ENCODE results near the gene CIPC. TPM values are rescaled to one million over a fixed set of nuclear protein-coding genes. Genes with fewer than 3 reads are reported as not detected.

CIPC gene
- total and polyA plus RNA-seq, 7 donors, result 14.8 to 96.1 (median 59.7) TPM

- peak overlapping the region in 1 of 4 donors; percentile 17 for H3K27ac ChIP-seq
- intact Hi-C loops (cut with DNase I), result no loop called here
- 75 to 92% methylated on average over 5 of the region's 5 CpGs for WGBS, 2 donors
- no peak overlapping the region for H3K4me3 ChIP-seq
- peaks cover 0 to 5% (median 0%) of the 10 kb centered on the region in 4 donors for H3K9me3 ChIP-seq
- no peaks in the 10 kb centered on the region for H3K36me3 ChIP-seq
- peaks cover 0 to 28% (median 25%) of the 10 kb centered on the region in 4 donors for H3K4me1 ChIP-seq
- H3K27me3 ChIP-seq, result no peaks in the 10 kb centered on the region
- TF ChIP-seq POLR2AphosphoS5 (IDR thresholded peaks at IDR 0.05), result no peak
- no peak for TF ChIP-seq EP300 (IDR thresholded peaks at IDR 0.05)
- TF ChIP-seq CTCF (IDR thresholded peaks at IDR 0.05), result no peak
- no peak for TF ChIP-seq POLR2A (IDR thresholded peaks at IDR 0.05)
- no peak for DNase-seq
Measured at GRCh38 chr14:77055306-77055705, 42.8 kb upstream of the CIPC start.

DNA sequence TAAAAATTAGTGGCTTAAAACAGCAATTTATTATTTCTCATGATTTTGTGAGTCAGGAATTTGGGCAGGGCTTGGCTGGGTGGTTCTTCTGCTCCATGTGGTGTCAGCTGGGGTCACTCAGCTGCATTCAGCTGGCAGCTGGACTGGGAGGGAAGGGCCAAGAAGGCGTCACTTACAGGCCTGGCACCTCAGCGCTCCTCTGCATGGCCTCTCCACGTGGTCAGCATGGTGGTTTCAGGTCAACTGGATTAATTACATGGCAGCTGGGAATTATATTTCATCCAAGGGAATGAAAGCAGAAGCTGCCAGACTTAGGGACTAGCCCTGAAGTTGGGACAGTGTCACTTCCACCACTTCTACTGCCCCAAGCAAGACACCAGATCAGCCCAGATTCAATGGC lies 42.1 kb upstream of the CIPC start:
- WGBS, 2 donors, result 89 to 90% methylated on average over 3 of the region's 3 CpGs
- H3K27ac ChIP-seq, result no peak overlapping the region
- H3K4me1 ChIP-seq, result peaks cover 0 to 21% (median 20%) of the 10 kb centered on the region in 4 donors
- H3K36me3 ChIP-seq, result no peaks in the 10 kb centered on the region
- DNase-seq, result no peak
- no peaks in the 10 kb centered on the region for H3K27me3 ChIP-seq
- H3K4me3 ChIP-seq, result no peak overlapping the region
- no peak for TF ChIP-seq CTCF (IDR thresholded peaks at IDR 0.05)
- intact Hi-C loops (cut with DNase I), result no loop called here
- H3K9me3 ChIP-seq, result peaks cover 0 to 5% (median 0%) of the 10 kb centered on the region in 4 donors

GRCh38 chr14:77058117-77058516 lies 39.9 kb upstream of the CIPC start:
- no peaks in the 10 kb centered on the region for H3K36me3 ChIP-seq
- no peak for DNase-seq
- 79 to 84% methylated on average over 9 of the region's 9 CpGs for WGBS, 2 donors
- no peak overlapping the region for H3K27ac ChIP-seq
- TF ChIP-seq EP300 (IDR thresholded peaks at IDR 0.05) (no peak), POLR2A (IDR thresholded peaks at IDR 0.05) (no peak), CTCF (IDR thresholded peaks at IDR 0.05) (no peak), POLR2AphosphoS5 (IDR thresholded peaks at IDR 0.05) (no peak)
- peaks cover 0 to 2% (median under 1%) of the 10 kb centered on the region in 4 donors for H3K4me1 ChIP-seq
- no peaks in the 10 kb centered on the region for H3K27me3 ChIP-seq
- intact Hi-C loops (cut with DNase I), result no loop called here
- H3K9me3 ChIP-seq, result peaks cover 0 to 5% (median 0%) of the 10 kb centered on the region in 4 donors
- no peak overlapping the region for H3K4me3 ChIP-seq

- H3K4me1 ChIP-seq, result no peaks in the 10 kb centered on the region
- DNase-seq, result no peak
- no peaks in the 10 kb centered on the region for H3K27me3 ChIP-seq
- no peaks in the 10 kb centered on the region for H3K36me3 ChIP-seq
- H3K4me3 ChIP-seq, result no peak overlapping the region
- TF ChIP-seq POLR2AphosphoS5 (IDR thresholded peaks at IDR 0.05), result no peak
- TF ChIP-seq POLR2A (IDR thresholded peaks at IDR 0.05), result no peak
- TF ChIP-seq EP300 (IDR thresholded peaks at IDR 0.05), result no peak
- no peak for TF ChIP-seq CTCF (IDR thresholded peaks at IDR 0.05)
- intact Hi-C loops (cut with DNase I), result no loop called here
- 89 to 92% methylated on average over 9 of the region's 9 CpGs for WGBS, 2 donors
- H3K9me3 ChIP-seq, result peaks cover 0 to 5% (median 0%) of the 10 kb centered on the region in 4 donors
- no peak overlapping the region for H3K27ac ChIP-seq
Measured at GRCh38 chr14:77058785-77059184, 39.3 kb upstream of the CIPC start.

DNA sequence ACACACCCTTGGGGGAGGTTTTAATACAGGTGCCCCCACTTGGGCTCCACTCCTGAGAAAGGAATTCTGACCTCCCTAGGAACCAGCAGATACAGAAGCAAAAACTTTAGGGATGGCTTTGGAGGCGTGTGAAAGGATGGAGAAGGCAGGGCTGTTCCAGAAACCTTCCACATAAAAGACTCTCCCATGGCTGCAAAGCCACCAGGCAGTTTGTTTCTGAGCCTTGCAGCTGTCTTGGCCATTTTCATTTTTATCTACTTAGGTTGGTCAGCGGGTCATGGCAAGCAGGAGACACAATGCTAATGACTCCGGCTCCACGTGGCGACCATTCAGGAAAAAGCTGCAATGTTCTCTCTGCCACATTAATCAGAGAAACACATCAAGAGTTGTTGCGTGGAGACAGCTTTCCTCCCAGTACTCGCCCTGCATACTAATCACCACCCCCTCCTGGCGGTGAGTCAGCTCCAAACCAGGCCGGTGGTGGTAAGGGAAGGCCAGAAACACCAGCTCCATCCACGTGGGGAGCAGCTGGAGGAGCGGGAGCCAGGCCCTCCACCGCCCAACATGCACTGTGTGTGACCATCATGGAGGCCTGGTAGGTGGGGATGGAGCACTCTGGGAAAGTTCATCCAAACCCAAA lies 38.7 kb upstream of the CIPC start:
- Histone ChIP-seq H3K36me3 (no peaks in the 10 kb centered on the region), H3K4me1 (no peaks in the 10 kb centered on the region), H3K4me3 (no peak overlapping the region), H3K9me3 (peaks cover 0 to 5% (median 0%) of the 10 kb centered on the region in 4 donors), H3K27ac (no peak overlapping the region), H3K27me3 (no peaks in the 10 kb centered on the region)
- intact Hi-C loops (cut with DNase I), result no loop called here
- no peak for TF ChIP-seq CTCF (IDR thresholded peaks at IDR 0.05)
- WGBS, 2 donors, result 71 to 73% methylated on average over 12 of the region's 12 CpGs
- DNase-seq, result no peak
